ENCODE data around the gene ZNF662.

DNA sequence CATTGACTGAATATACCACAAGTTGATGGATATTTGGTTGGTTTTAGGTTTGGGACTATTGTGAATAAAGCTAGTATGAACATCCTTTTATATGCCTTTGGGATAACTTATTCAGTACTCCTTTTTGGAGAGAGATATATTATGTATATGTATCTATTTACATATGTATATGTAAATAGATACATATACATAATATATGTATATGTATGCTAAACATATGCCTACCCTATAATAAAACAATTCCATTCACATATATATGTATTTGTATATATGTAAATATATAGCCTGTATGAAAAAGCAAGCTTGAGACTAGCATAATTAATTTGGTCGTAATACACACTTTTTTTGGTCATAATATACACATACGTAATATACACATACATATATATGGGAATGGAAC is 57.3 kb downstream of the ZNF662 start:
- TF ChIP-seq GATA3 (IDR thresholded peaks at IDR 0.05; ENCODE audit: low read depth, low read length), result no peak
- TF ChIP-seq GATA2 (IDR thresholded peaks at IDR 0.05; ENCODE audit: low read depth, low read length), result no peak
